Measurements from ENCODE around the gene EID2.

The EID2 gene

GRCh38 chr19:39508629-39509028 lies 31.3 kb downstream of the EID2 start:
- Histone ChIP-seq H3K36me3 (ENCODE audit: control insufficient read depth, low read length) (no peaks in the 10 kb centered on the region), H3F3A (ENCODE audit: control insufficient read depth, insufficient read depth) (no peaks in the 10 kb centered on the region; the same call in 1 of the 2 replicates), H3K4me1 (ENCODE audit: control insufficient read depth, low read length) (no peaks in the 10 kb centered on the region), H3K79me2 (ENCODE audit: control insufficient read depth, low read length) (no peaks in the 10 kb centered on the region), H3K9me2 (replicated peaks; ENCODE audit: control insufficient read depth, low read length) (no peaks in the 10 kb centered on the region), H4K20me1 (ENCODE audit: control insufficient read depth, insufficient read depth, low read depth, low read length) (no peaks in the 10 kb centered on the region), H3K27me3 (ENCODE audit: control insufficient read depth, low read length) (peaks cover 10% of the 10 kb centered on the region), H3K4me2 (ENCODE audit: low read length) (no peak overlapping the region), H3K27ac (ENCODE audit: low read depth, low read length) (no peak overlapping the region), H3K9me3 (ENCODE audit: control insufficient read depth, insufficient read depth, low read length) (no peaks in the 10 kb centered on the region), H3K4me3 (ENCODE audit: low read length) (no peak overlapping the region)
- TF ChIP-seq EZH2phosphoT487 (IDR thresholded peaks at IDR 0.05; ENCODE audit: borderline replicate concordance, low read length), result no peak
- no peak for TF ChIP-seq CTCF (IDR thresholded peaks at IDR 0.05; ENCODE audit: low read depth, low read length, poor library complexity, severe bottlenecking)

GRCh38 chr19:39507715-39508364 lies 32.1 kb downstream of the EID2 start:
- no peaks in the 10 kb centered on the region for H4K20me1 ChIP-seq (ENCODE audit: control insufficient read depth, insufficient read depth, low read depth, low read length)
- peaks cover 5% of the 10 kb centered on the region for H3K27me3 ChIP-seq (ENCODE audit: control insufficient read depth, low read length)
- H3K4me2 ChIP-seq (ENCODE audit: low read length), result no peak overlapping the region
- no peak for TF ChIP-seq CTCF (IDR thresholded peaks at IDR 0.05; ENCODE audit: low read depth, low read length, poor library complexity, severe bottlenecking)
- no peak for TF ChIP-seq EZH2phosphoT487 (IDR thresholded peaks at IDR 0.05; ENCODE audit: borderline replicate concordance, low read length)
- H3K27ac ChIP-seq (ENCODE audit: low read depth, low read length), result no peak overlapping the region
- no peaks in the 10 kb centered on the region for H3K9me3 ChIP-seq (ENCODE audit: control insufficient read depth, insufficient read depth, low read length)
- no peaks in the 10 kb centered on the region for H3K79me2 ChIP-seq (ENCODE audit: control insufficient read depth, low read length)
- no peaks in the 10 kb centered on the region; the same call in 1 of the 2 replicates for H3F3A ChIP-seq (ENCODE audit: control insufficient read depth, insufficient read depth)
- H3K4me1 ChIP-seq (ENCODE audit: control insufficient read depth, low read length), result peaks cover 2% of the 10 kb centered on the region
- no peaks in the 10 kb centered on the region for H3K36me3 ChIP-seq (ENCODE audit: control insufficient read depth, low read length)
- no peak overlapping the region for H3K4me3 ChIP-seq (ENCODE audit: low read length)
- H3K9me2 ChIP-seq (replicated peaks; ENCODE audit: control insufficient read depth, low read length), result no peaks in the 10 kb centered on the region

GRCh38 chr19:39506944-39507714 lies 32.8 kb downstream of the EID2 start:
- H3K27me3 ChIP-seq (ENCODE audit: control insufficient read depth, low read length), result peaks cover 4% of the 10 kb centered on the region; the same call in 1 of the 2 replicates
- no peak overlapping the region for H3K4me3 ChIP-seq (ENCODE audit: low read length)
- no peak overlapping the region for H3K4me2 ChIP-seq (ENCODE audit: low read length)
- no peaks in the 10 kb centered on the region for H3K36me3 ChIP-seq (ENCODE audit: control insufficient read depth, low read length)
- H3K9me2 ChIP-seq (replicated peaks; ENCODE audit: control insufficient read depth, low read length), result no peaks in the 10 kb centered on the region
- H3K4me1 ChIP-seq (ENCODE audit: control insufficient read depth, low read length), result peaks cover 8% of the 10 kb centered on the region
- H4K20me1 ChIP-seq (ENCODE audit: control insufficient read depth, insufficient read depth, low read depth, low read length), result no peaks in the 10 kb centered on the region
- H3F3A ChIP-seq (ENCODE audit: control insufficient read depth, insufficient read depth), result no peaks in the 10 kb centered on the region; the same call in 1 of the 2 replicates
- H3K9me3 ChIP-seq (ENCODE audit: control insufficient read depth, insufficient read depth, low read length), result no peaks in the 10 kb centered on the region
- TF ChIP-seq EZH2phosphoT487 (IDR thresholded peaks at IDR 0.05; ENCODE audit: borderline replicate concordance, low read length) (no peak), CTCF (IDR thresholded peaks at IDR 0.05; ENCODE audit: low read depth, low read length, poor library complexity, severe bottlenecking) (no peak)
- H3K79me2 ChIP-seq (ENCODE audit: control insufficient read depth, low read length), result no peaks in the 10 kb centered on the region
- no peak overlapping the region for H3K27ac ChIP-seq (ENCODE audit: low read depth, low read length)
